SK-N-SH (cell line): ENCODE results near the gene KIF16B. TPM values are rescaled to one million over a fixed set of nuclear protein-coding genes. Genes with fewer than 3 reads are reported as not detected.

Source experiments
- CTCF ChIA-PET: fragments of 300-600, 350-600 bp; formaldehyde crosslinking; extraction: SDS; loops from one replicate; lab custom pipeline; 2021; lab: Yijun Ruan, JAX
- POLR2A ChIA-PET: fragments of 350-600 bp; sonication (Branson Sonifier 250); formaldehyde crosslinking; extraction: SDS; loops from one replicate; lab custom pipeline; 2020; ENCODE audit warnings: antibody characterized with exemption, inconsistent platforms; lab: Yijun Ruan, JAX
- DNase-seq: peaks from one replicate; pipeline ENCODE4 v3.0.0; 2012
- H2AFZ ChIP-seq: fragments of 200-600 bp; sonication (generic); 2 replicates; pipeline ENCODE4 v1.8.1; 2016; ENCODE audit warnings: antibody characterized with exemption, mild to moderate bottlenecking, low read depth
- H3F3A ChIP-seq: fragments of 200-600 bp; sonication (generic); replicated peaks from 2 replicates; pipeline ENCODE3; 2016; ENCODE audit warnings: antibody characterized with exemption, mild to moderate bottlenecking; ENCODE audit not compliant: insufficient read depth
- H3K27ac ChIP-seq, 2 experiments: fragments of 200-500 bp in 1 of 2; fragments of 200-600 bp in 1 of 2; sonication (Bioruptor generic) in 1 of 2; sonication (generic), shearing (Covaris generic) in 1 of 2; 2 replicates each; pipeline versions ENCODE4 v1.5.1 to v1.6.1; 2014 to 2016; ENCODE audit warnings: low read depth in 2 of 2, inconsistent platforms in 1 of 2, low read length in 1 of 2, mild to moderate bottlenecking in 1 of 2, mixed read lengths in 1 of 2
- H3K27me3 ChIP-seq: fragments of 200-600 bp; sonication (generic), shearing (Covaris generic); 2 replicates; pipeline ENCODE4 v1.6.1; 2016; ENCODE audit warnings: mixed run types; ENCODE audit not compliant: insufficient read depth
- H3K36me3 ChIP-seq, 2 experiments: fragments of 200-500 bp in 1 of 2; fragments of 200-600 bp in 1 of 2; sonication (Bioruptor generic) in 1 of 2; sonication (generic) in 1 of 2; replicated peaks in 1 of 2; 2 replicates each; pipeline versions ENCODE3 to v1.5.1; 2014 to 2016; ENCODE audit warnings: low read length in 1 of 2, mild to moderate bottlenecking in 1 of 2; ENCODE audit not compliant: insufficient read depth in 2 of 2, control insufficient read depth in 1 of 2
- H3K4me1 ChIP-seq, 2 experiments: fragments of 200-500 bp in 1 of 2; fragments of 200-600 bp in 1 of 2; sonication (Bioruptor generic) in 1 of 2; sonication (generic), shearing (Covaris generic) in 1 of 2; 2 replicates each; pipeline versions ENCODE4 v1.5.1 to v1.6.1; 2014 to 2016; ENCODE audit warnings: low read depth in 1 of 2, low read length in 1 of 2, mixed run types in 1 of 2; ENCODE audit not compliant: insufficient read depth in 2 of 2, control insufficient read depth in 1 of 2
- H3K4me2 ChIP-seq: fragments of 200-600 bp; sonication (generic), shearing (Covaris generic); 2 replicates; pipeline ENCODE4 v1.6.1; 2017; ENCODE audit warnings: mixed run types
- H3K4me3 ChIP-seq, 2 experiments: fragments of 200-500 bp in 1 of 2; fragments of 200-600 bp in 1 of 2; sonication (Bioruptor generic) in 1 of 2; sonication (generic), shearing (Covaris generic) in 1 of 2; 2 replicates each; pipeline versions ENCODE4 v1.5.1 to v1.8.1; 2014 to 2016; ENCODE audit warnings: low read depth in 2 of 2, inconsistent platforms in 1 of 2, low read length in 1 of 2, mild to moderate bottlenecking in 1 of 2, mixed read lengths in 1 of 2, moderate library complexity in 1 of 2
- H3K79me2 ChIP-seq: fragments of 200-600 bp; sonication (generic); 2 replicates; pipeline ENCODE4 v1.8.1; 2017; ENCODE audit warnings: mild to moderate bottlenecking; ENCODE audit not compliant: insufficient read depth
- H3K9ac ChIP-seq: fragments of 200-600 bp; sonication (generic); 2 replicates; pipeline ENCODE4 v1.6.1; 2017; ENCODE audit warnings: mixed run types
- H3K9me2 ChIP-seq: fragments of 200-600 bp; sonication (generic); 2 replicates; pipeline ENCODE4 v1.6.1; 2017; ENCODE audit warnings: mixed run types
- H3K9me3 ChIP-seq: fragments of 200-600 bp; sonication (generic); 2 replicates; pipeline ENCODE4 v1.6.1; 2017; ENCODE audit warnings: mixed run types, mild to moderate bottlenecking, moderate library complexity
- H4K20me1 ChIP-seq: fragments of 200-600 bp; sonication (generic); 2 replicates; pipeline ENCODE4 v1.6.1; 2017; ENCODE audit warnings: mild to moderate bottlenecking, mixed run types; ENCODE audit not compliant: insufficient read depth
- EP300 ChIP-seq, 2 experiments: IDR thresholded peaks; 2 replicates each; pipeline versions ENCODE4 v1.4.0 to v1.6.1; 2012; ENCODE audit warnings: borderline replicate concordance in 1 of 2, low read depth in 1 of 2, low read length in 1 of 2
- FOXJ3 ChIP-seq: sonication (generic); formaldehyde crosslinking; IDR thresholded peaks from 2 replicates; pipeline ENCODE4 v1.5.1; 2020; ENCODE audit warnings: mild to moderate bottlenecking, missing genetic modification reagents
- JUND ChIP-seq: IDR thresholded peaks from 2 replicates; pipeline ENCODE4 v1.4.0; 2012
- MXI1 ChIP-seq: IDR thresholded peaks from 2 replicates; pipeline ENCODE4 v1.6.1; 2012; ENCODE audit warnings: mild to moderate bottlenecking, low read depth, low read length, improper control_type of control experiment
- NFIC ChIP-seq: IDR thresholded peaks from 2 replicates; pipeline ENCODE4 v1.4.0; 2012; ENCODE audit warnings: borderline replicate concordance
- NRF1 ChIP-seq: IDR thresholded peaks from 2 replicates; pipeline ENCODE4 v1.6.1; 2012; ENCODE audit warnings: low read depth, mild to moderate bottlenecking, low read length
- RAD21 ChIP-seq: IDR thresholded peaks from 2 replicates; pipeline ENCODE4 v1.6.1; 2012; ENCODE audit warnings: mild to moderate bottlenecking, low read length
- RFX5 ChIP-seq: IDR thresholded peaks from 2 replicates; pipeline ENCODE4 v1.6.1; 2012; ENCODE audit warnings: mild to moderate bottlenecking, improper control_type of control experiment, low read length
- RXRA ChIP-seq: IDR thresholded peaks from 2 replicates; pipeline ENCODE4 v1.4.0; 2012; ENCODE audit warnings: low read depth, mild to moderate bottlenecking, borderline replicate concordance
- SIN3A ChIP-seq: IDR thresholded peaks from 2 replicates; pipeline ENCODE4 v1.6.1; 2012; ENCODE audit warnings: low read depth, mild to moderate bottlenecking, low read length, moderate library complexity, borderline replicate concordance
- TEAD4 ChIP-seq: IDR thresholded peaks from 2 replicates; pipeline ENCODE4 v1.4.0; 2012; ENCODE audit warnings: mild to moderate bottlenecking, borderline replicate concordance; ENCODE audit not compliant: insufficient read depth
- YY1 ChIP-seq: IDR thresholded peaks from 2 replicates; pipeline ENCODE4 v1.4.0; 2012; ENCODE audit warnings: low read depth, mild to moderate bottlenecking
- WGBS: methylation state at CpG from one replicate; pipeline ENCODE4 v1.1.6; 2017; ENCODE audit warnings: low lambda C conversion rate; 5-methylcytosine and 5-hydroxymethylcytosine counted together
- polyA plus RNA-seq, 3 experiments: library from polyadenylated mRNA; depleted of rRNA; stranded (reverse); fragments of >200 nt; gene quantifications; 2 replicates each; pipeline ENCODE4 v1.2.3, GENCODE V29; 2012
- TF ChIP-seq, protein P1 (sequence below): IDR thresholded peaks from 2 replicates; pipeline ENCODE4 v1.4.0; 2012; ENCODE audit warnings: low read depth, borderline replicate concordance
- TF ChIP-seq, protein P2 (sequence below): IDR thresholded peaks from 2 replicates; pipeline ENCODE4; 2012
- TF ChIP-seq, protein P3 (sequence below): IDR thresholded peaks from 2 replicates; pipeline ENCODE4 v1.4.0; 2012; ENCODE audit warnings: low read depth, borderline replicate concordance
- TF ChIP-seq, protein P4 (sequence below): fragments of 150-350 bp; IDR thresholded peaks from 2 replicates; pipeline ENCODE4 v1.6.1; 2016; ENCODE audit warnings: mild to moderate bottlenecking, low read depth, low read length
- TF ChIP-seq, protein P5 (sequence below): fragments of 150-350 bp; IDR thresholded peaks from 2 replicates; pipeline ENCODE4 v1.6.1; 2017; ENCODE audit warnings: antibody characterized with exemption, low read length, low read depth, borderline replicate concordance
- TF ChIP-seq, protein P6 (sequence below): IDR thresholded peaks from 2 replicates; pipeline ENCODE4 v1.4.0; 2012; ENCODE audit warnings: low read depth

KIF16B gene
- polyA plus RNA-seq, 1 of the 3 experiments (the other 2 are of a cell fraction): 3.3 TPM

DNA sequence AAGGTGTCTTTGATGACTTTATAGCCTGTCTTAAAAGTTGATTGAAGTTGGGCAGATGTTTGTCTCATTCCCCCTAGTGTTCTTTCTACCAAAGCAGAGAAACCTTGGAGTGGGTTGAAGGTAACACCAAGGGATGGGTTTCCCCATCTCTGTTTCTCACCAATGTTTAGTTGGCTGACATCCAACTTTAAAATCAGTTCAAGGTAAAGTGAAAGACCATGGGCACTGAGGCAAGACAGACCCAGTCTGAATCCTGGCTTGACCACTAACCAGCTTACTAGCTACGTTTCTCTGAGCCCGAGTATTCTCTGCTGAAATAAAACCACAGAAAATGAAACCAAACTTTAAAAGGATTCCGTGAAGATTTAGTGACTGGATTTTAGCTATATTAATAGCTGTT is 258.9 kb downstream of the KIF16B start:
- TF ChIP-seq, protein P1, sequence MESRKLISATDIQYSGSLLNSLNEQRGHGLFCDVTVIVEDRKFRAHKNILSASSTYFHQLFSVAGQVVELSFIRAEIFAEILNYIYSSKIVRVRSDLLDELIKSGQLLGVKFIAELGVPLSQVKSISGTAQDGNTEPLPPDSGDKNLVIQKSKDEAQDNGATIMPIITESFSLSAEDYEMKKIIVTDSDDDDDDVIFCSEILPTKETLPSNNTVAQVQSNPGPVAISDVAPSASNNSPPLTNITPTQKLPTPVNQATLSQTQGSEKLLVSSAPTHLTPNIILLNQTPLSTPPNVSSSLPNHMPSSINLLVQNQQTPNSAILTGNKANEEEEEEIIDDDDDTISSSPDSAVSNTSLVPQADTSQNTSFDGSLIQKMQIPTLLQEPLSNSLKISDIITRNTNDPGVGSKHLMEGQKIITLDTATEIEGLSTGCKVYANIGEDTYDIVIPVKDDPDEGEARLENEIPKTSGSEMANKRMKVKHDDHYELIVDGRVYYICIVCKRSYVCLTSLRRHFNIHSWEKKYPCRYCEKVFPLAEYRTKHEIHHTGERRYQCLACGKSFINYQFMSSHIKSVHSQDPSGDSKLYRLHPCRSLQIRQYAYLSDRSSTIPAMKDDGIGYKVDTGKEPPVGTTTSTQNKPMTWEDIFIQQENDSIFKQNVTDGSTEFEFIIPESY: no peak
- TF ChIP-seq MXI1: no peak
- no peak for TF ChIP-seq NFIC
- TF ChIP-seq, protein P2, sequence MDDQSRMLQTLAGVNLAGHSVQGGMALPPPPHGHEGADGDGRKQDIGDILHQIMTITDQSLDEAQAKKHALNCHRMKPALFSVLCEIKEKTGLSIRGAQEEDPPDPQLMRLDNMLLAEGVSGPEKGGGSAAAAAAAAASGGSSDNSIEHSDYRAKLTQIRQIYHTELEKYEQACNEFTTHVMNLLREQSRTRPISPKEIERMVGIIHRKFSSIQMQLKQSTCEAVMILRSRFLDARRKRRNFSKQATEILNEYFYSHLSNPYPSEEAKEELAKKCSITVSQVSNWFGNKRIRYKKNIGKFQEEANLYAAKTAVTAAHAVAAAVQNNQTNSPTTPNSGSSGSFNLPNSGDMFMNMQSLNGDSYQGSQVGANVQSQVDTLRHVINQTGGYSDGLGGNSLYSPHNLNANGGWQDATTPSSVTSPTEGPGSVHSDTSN: no peak
- no peak for TF ChIP-seq JUND
- TF ChIP-seq, all 33 proteins: peak for 0
- H4K20me1 ChIP-seq: no peaks in the 10 kb centered on the region
- no peaks in the 10 kb centered on the region for H3K27me3 ChIP-seq
- POLR2A ChIA-PET: no interaction called here
- no peak overlapping the region for H3K27ac ChIP-seq
- no peaks in the 10 kb centered on the region for H3K79me2 ChIP-seq
- no peaks in the 10 kb centered on the region for H3F3A ChIP-seq
- no peak overlapping the region for H3K4me3 ChIP-seq
- no peaks in the 10 kb centered on the region for H3K9me2 ChIP-seq
- 85% methylated on average over 3 of the region's 3 CpGs for WGBS
- H3K4me2 ChIP-seq: no peak overlapping the region
- H3K9me3 ChIP-seq: no peaks in the 10 kb centered on the region
- no peak overlapping the region for H3K9ac ChIP-seq
- no peaks in the 10 kb centered on the region for H3K4me1 ChIP-seq
- no peak for DNase-seq
- CTCF ChIA-PET: no interaction called here
- no peaks in the 10 kb centered on the region for H3K36me3 ChIP-seq
- no peak overlapping the region for H2AFZ ChIP-seq

DNA sequence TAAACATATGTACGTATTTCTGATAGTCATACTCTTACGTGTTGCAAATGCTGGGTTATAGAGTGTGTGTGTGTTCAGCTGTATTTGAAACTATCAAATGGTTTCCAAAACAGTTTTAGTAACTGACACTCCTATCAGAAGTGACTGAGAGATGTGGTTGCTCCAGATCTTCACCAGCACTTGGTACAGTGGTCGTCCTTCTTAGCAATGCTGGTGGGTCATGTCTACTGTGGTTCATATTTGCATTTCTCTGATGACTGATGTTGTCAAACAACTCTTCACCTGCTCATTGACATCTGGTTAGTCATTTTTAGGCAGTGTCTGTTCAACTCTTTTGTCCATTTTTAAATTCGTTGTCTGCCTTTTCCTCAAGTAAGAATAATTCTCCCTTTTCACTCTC is 259.3 kb downstream of the KIF16B start:
- CTCF ChIA-PET: no interaction called here
- WGBS: 71% methylated on average over 4 of the region's 4 CpGs
- TF ChIP-seq, protein P3, sequence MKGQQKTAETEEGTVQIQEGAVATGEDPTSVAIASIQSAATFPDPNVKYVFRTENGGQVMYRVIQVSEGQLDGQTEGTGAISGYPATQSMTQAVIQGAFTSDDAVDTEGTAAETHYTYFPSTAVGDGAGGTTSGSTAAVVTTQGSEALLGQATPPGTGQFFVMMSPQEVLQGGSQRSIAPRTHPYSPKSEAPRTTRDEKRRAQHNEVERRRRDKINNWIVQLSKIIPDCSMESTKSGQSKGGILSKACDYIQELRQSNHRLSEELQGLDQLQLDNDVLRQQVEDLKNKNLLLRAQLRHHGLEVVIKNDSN: no peak
- TF ChIP-seq, protein P4, sequence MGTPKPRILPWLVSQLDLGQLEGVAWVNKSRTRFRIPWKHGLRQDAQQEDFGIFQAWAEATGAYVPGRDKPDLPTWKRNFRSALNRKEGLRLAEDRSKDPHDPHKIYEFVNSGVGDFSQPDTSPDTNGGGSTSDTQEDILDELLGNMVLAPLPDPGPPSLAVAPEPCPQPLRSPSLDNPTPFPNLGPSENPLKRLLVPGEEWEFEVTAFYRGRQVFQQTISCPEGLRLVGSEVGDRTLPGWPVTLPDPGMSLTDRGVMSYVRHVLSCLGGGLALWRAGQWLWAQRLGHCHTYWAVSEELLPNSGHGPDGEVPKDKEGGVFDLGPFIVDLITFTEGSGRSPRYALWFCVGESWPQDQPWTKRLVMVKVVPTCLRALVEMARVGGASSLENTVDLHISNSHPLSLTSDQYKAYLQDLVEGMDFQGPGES: no peak
- TF ChIP-seq, protein P5, sequence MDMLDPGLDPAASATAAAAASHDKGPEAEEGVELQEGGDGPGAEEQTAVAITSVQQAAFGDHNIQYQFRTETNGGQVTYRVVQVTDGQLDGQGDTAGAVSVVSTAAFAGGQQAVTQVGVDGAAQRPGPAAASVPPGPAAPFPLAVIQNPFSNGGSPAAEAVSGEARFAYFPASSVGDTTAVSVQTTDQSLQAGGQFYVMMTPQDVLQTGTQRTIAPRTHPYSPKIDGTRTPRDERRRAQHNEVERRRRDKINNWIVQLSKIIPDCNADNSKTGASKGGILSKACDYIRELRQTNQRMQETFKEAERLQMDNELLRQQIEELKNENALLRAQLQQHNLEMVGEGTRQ: no peak
- TF ChIP-seq RFX5 (no peak), FOXJ3 (CRISPR knock-in tag) (no peak), RXRA (no peak), SIN3A (no peak), EP300 (IDR thresholded peaks at IDR 0.05; ENCODE audit: borderline replicate concordance in 1 of 2, low read depth in 1 of 2, low read length in 1 of 2) (no peak), NFIC (no peak), YY1 (no peak), RAD21 (no peak), NRF1 (no peak), TEAD4 (no peak)
- TF ChIP-seq, protein P6, sequence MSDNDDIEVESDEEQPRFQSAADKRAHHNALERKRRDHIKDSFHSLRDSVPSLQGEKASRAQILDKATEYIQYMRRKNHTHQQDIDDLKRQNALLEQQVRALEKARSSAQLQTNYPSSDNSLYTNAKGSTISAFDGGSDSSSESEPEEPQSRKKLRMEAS: no peak
- TF ChIP-seq, protein P2: no peak
- TF ChIP-seq, protein P1: no peak

More for the DNA sequence above, 259.3 kb downstream of the KIF16B start:
- POLR2A ChIA-PET: no interaction called here
- H3K9ac ChIP-seq: no peak overlapping the region
- no peak overlapping the region for H2AFZ ChIP-seq
- H3K9me2 ChIP-seq: no peaks in the 10 kb centered on the region
- no peaks in the 10 kb centered on the region for H3K9me3 ChIP-seq
- H3K27ac ChIP-seq: no peak overlapping the region
- H3K4me3 ChIP-seq: no peak overlapping the region
- no peaks in the 10 kb centered on the region for H4K20me1 ChIP-seq
- no peaks in the 10 kb centered on the region for H3K36me3 ChIP-seq
- H3K4me1 ChIP-seq: no peaks in the 10 kb centered on the region
- H3F3A ChIP-seq: no peaks in the 10 kb centered on the region
- no peaks in the 10 kb centered on the region for H3K79me2 ChIP-seq
- no peak overlapping the region for H3K4me2 ChIP-seq
- no peaks in the 10 kb centered on the region for H3K27me3 ChIP-seq
- DNase-seq: no peak
